ENCODE results near the gene ULK1. TPM values are rescaled to one million over a fixed set of nuclear protein-coding genes. Genes with fewer than 3 reads are reported as not detected.
A peak's percentile ranks its signal among the peaks of the same experiment; 100 is the strongest.

The ULK1 gene
- 9.3 and 11.7 TPM in 2 replicates for total RNA-seq

DNA sequence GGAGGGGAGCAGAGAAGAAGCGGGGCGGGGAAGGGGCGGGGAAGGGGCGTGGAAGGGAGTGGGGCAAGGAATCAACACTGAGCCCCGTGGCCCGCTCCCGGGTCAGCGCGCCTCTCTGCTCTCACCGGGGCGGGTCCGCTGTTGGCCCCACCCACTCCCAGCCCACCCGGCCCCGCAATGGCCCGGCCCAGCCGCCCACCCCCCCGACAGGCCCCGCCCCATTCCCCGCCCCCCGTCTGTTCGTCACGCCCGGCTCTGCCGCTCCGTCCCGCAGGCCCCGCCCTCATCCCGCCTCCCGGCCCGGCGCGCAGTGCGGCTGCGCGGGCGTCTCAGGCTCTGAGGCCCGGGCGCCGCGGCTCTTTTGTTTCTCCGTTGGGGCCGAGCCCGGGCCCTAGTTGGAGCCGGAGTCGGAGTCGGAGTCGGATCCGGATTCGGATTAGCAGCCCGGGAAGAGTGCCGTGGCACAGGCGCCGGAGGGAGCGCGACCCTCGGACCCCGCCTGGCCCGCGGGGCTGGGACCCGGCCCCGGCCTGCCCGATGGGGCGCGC lies at the start of gene ULK1:
Gene ULK1 (plus strand): TSS at position 310 of the 548 bp plus-strand sequence. CDS start 380 bp downstream, outside the sequence.
- DNase-seq (ENCODE audit: low read depth) = peak; percentile 89
- TF ChIP-seq, protein P1, sequence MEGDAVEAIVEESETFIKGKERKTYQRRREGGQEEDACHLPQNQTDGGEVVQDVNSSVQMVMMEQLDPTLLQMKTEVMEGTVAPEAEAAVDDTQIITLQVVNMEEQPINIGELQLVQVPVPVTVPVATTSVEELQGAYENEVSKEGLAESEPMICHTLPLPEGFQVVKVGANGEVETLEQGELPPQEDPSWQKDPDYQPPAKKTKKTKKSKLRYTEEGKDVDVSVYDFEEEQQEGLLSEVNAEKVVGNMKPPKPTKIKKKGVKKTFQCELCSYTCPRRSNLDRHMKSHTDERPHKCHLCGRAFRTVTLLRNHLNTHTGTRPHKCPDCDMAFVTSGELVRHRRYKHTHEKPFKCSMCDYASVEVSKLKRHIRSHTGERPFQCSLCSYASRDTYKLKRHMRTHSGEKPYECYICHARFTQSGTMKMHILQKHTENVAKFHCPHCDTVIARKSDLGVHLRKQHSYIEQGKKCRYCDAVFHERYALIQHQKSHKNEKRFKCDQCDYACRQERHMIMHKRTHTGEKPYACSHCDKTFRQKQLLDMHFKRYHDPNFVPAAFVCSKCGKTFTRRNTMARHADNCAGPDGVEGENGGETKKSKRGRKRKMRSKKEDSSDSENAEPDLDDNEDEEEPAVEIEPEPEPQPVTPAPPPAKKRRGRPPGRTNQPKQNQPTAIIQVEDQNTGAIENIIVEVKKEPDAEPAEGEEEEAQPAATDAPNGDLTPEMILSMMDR (IDR thresholded peaks at IDR 0.05; ENCODE audit: insufficient read depth, low read depth, low read length) = no peak
- peak within 1 kb of the TSS; percentile 73 for H3K4me3 ChIP-seq (ENCODE audit: low read depth, low read length)

DNA sequence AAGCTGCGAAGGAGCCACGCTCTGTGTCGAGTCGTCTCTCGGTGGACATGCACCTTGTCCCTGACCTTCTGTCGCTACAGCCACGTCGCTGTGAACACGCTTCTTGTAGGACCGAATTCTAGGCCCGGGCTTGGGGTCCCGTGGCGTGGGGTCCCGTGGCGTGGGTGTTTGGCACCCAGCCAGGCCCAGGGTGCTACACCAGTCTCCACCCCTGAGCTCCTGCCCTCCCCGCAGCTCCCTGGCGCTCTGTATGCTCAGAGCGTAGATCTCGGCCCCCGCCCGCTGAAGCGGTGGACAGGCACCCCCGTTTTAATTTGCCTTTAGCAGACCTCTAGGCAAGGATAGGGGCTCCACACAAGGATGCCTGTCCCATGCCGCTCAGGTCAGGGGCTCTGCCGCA lies 49.8 kb upstream of the ULK1 start:
- no peak for DNase-seq (ENCODE audit: low read depth)
- TF ChIP-seq, protein P1 (IDR thresholded peaks at IDR 0.05; ENCODE audit: insufficient read depth, low read depth, low read length) = no peak
- H3K4me3 ChIP-seq (ENCODE audit: low read depth, low read length) = no peak overlapping the region

DNA sequence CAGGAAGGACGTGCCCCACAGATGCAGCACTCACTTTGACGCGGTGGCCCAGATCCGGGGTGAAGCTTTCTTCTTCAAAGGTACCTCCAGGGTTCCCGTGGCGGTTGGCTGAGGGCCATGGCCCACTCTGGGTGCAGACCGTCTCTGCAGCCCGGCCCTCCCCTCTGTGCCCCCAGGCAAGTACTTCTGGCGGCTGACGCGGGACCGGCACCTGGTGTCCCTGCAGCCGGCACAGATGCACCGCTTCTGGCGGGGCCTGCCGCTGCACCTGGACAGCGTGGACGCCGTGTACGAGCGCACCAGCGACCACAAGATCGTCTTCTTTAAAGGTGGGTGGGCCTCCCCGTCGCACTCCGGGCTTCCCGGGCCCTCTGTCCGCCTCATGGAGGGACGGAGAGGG lies 49.3 kb upstream of the ULK1 start:
- TF ChIP-seq, protein P1 (IDR thresholded peaks at IDR 0.05; ENCODE audit: insufficient read depth, low read depth, low read length) = no peak
- H3K4me3 ChIP-seq (ENCODE audit: low read depth, low read length) = no peak overlapping the region
- no peak for DNase-seq (ENCODE audit: low read depth)

DNA sequence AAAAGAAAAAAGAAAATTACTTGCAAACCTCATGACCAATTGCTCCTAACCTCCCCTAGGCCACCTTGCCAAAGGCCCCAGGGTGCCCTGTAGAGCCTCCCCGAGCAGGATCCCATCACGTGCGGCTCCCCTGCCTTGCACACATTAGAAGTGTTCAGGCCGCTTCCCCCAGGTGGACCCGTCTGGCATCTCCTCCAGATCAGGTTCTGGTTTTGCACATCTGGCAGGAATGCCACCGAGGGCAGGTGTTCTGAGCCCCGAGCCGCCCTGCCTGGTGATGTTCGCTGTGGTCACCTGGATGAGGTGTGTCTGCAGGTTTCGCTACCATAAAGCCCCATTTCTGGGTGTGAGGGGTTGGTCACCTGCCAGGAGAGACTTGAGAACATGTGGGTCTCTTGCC lies 47.0 kb upstream of the ULK1 start:
- TF ChIP-seq, protein P1 (IDR thresholded peaks at IDR 0.05; ENCODE audit: insufficient read depth, low read depth, low read length) = no peak
- DNase-seq (ENCODE audit: low read depth) = no peak
- no peak overlapping the region for H3K4me3 ChIP-seq (ENCODE audit: low read depth, low read length)

DNA sequence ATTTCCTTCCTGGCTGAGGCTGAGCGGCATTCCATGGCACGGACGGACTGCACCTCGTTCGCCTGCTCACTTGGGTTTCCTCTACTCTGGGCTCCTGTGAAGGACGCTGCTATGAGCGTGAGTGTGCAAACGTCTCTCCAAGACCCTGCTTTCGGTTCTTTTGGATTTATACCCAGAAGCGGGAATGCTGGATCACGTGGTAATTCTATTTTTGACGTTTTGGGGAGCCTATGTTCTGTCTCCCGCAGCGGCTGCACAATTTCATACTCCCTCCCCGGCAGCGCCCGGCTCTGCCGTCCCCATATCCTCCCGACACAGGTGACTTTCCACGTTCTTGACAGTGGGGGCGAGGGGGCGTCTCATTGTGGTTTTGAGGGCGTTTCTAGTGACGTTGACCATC lies 45.7 kb upstream of the ULK1 start:
- no peak for DNase-seq (ENCODE audit: low read depth)
- no peak overlapping the region for H3K4me3 ChIP-seq (ENCODE audit: low read depth, low read length)
- TF ChIP-seq, protein P1 (IDR thresholded peaks at IDR 0.05; ENCODE audit: insufficient read depth, low read depth, low read length) = no peak

DNA sequence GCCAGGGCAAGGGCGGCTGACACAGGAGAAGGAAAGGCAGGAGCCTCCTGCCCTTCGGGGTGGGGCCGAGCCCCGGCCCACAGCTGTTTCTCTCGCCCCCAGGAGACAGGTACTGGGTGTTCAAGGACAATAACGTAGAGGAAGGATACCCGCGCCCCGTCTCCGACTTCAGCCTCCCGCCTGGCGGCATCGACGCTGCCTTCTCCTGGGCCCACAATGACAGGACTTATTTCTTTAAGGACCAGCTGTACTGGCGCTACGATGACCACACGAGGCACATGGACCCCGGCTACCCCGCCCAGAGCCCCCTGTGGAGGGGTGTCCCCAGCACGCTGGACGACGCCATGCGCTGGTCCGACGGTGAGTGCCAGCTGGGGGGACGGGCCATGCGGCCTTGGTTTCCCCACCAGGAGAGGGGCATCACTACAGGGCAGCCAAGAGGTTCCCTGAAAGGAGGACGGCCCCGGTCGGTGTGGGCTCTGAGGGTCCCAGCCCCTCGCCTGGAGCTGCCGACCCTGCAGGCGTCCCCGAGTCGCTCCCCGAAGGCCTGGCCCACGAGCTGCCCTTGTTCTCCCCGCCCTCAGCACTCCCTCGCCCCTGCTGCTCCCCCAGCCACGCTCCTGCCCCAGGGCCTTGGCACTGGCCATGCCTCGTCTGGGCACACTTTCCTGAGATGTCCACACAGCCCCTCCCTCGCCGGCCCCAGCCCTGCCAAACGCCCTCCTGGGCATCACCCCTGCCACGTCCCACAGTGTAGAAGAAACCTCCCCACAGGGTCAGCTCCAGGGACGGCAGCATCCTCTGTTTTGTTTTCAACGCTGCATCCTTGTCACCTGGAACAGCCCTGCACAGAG lies 44.5 kb upstream of the ULK1 start:
- TF ChIP-seq, protein P1 (IDR thresholded peaks at IDR 0.05; ENCODE audit: insufficient read depth, low read depth, low read length) = no peak
- no peak for DNase-seq (ENCODE audit: low read depth)
- no peak overlapping the region for H3K4me3 ChIP-seq (ENCODE audit: low read depth, low read length)
